HG02870 (cell line): ENCODE results near the gene GSG1L.

Experiments used
- ATAC-seq: cut with Tn5 transposase; IDR thresholded peaks from one replicate; pipeline ENCODE4 v1.9.1; 2021; ENCODE audit warnings: mild to moderate bottlenecking, moderate library complexity; ENCODE audit not compliant: unreplicated experiment

GSG1L gene

GRCh38 chr16:27779641-27780164, 283.8 kb downstream of the GSG1L start:
- ATAC-seq, result no peak

- no peak for ATAC-seq
These were observed 284.5 kb downstream of the GSG1L start for GRCh38 chr16:27778926-27779570.

- no peak for ATAC-seq
These were observed 285.2 kb downstream of the GSG1L start for GRCh38 chr16:27778171-27778925.

GRCh38 chr16:27777527-27777926, 286.0 kb downstream of the GSG1L start:
- ATAC-seq, result no peak

GRCh38 chr16:27776556-27777225, 286.8 kb downstream of the GSG1L start:
- ATAC-seq, result no peak

GRCh38 chr16:27775254-27775653, 288.3 kb downstream of the GSG1L start:
- ATAC-seq, result no peak

DNA sequence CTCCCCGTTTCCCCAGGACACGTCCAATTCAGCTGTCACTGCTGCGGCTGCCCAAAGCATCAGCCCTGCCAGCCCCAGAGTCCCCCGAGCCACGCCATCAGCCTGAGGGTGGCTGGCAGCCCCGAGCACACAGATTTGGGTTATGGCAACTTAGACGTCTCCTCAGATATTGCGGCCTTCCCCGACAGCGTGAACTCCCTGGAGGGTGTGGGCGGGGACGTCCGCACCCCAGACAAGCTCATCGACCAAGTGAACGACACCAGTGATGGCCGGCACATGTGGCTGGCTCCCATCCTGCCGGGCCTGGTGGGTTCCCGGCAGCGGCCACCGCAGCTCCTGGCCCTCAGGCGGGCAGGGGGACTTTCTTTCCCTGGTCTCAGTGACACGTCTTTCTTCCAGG, 288.7 kb downstream of the GSG1L start:
- no peak for ATAC-seq

DNA sequence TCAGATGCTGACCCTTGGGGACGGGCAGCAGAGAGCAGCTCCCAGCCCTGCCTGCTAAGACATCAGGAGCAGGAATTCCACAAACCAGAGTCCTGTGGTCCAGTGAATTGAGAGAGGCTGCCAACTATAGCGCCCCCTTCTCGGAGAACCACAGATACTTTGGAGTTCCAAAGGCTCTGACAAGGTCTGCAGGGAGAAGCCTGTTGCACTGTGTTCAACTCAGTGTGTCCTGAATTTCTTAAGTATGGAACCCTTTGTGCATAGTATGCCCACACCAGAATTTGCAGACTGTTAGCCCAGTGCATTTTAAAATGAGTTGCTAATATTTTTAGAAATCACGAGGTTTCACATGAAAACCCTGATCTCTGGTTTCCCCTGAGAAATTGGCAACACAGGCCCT, 290.2 kb downstream of the GSG1L start:
- ATAC-seq, result no peak

GRCh38 chr16:27772093-27772825, 291.3 kb downstream of the GSG1L start:
- no peak for ATAC-seq

- no peak for ATAC-seq
These were observed 292.2 kb downstream of the GSG1L start for GRCh38 chr16:27771201-27771910.

- no peak for ATAC-seq
These were observed 293.0 kb downstream of the GSG1L start for GRCh38 chr16:27770271-27771196.

- ATAC-seq, result no peak
These were observed 293.8 kb downstream of the GSG1L start for GRCh38 chr16:27769561-27770255.

- no peak for ATAC-seq
These were observed 294.8 kb downstream of the GSG1L start for GRCh38 chr16:27768651-27769272.

DNA sequence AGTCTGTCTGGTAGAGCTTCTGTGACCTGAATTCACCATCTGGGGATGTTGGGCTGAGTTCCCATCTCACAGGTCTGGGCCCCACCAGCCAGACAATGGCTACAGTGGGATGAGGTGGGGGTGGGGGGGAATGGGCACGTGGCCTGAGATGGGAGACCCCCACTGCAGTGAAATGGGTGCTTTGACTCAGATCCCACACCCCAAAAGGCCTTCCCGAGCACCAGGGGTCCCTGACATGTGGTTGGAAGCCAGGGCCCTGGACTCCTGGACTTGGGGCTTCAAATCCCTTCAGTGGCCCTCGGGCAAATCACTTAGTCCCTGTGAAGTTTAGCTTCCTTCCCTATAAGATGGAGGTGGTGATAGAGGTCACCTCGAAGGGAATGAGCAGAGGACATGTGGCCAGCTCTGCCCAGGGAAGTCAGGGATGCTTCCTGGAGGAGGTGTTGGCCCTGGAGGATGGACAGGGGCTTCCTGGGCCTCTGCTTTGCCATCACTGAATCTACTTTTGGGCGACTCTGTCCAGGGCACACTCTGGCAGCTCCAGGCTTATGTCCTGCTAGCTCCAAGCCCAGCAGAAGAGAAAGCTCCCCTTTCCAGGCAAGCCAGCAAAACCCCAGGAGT, 295.4 kb downstream of the GSG1L start:
- no peak for ATAC-seq

DNA sequence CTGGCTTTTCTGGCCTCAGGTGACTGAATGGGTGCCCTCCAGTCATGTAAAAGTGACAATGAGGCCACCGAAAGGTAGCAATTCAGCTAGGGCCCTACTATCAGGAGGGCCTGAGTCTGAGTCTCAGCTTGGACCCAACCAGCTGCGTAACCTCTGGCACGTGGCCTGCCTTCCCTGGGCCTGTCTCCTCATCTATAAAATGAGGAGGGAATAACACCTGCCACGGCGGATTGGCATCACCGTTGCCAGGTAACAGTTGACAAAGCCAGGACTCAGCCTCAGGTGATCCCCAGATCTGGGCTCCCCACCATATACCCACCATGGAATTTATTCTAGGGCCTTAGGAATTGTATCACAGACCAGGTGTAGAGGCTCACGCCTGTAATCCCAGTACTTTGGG, 296.4 kb downstream of the GSG1L start:
- ATAC-seq, result no peak

DNA sequence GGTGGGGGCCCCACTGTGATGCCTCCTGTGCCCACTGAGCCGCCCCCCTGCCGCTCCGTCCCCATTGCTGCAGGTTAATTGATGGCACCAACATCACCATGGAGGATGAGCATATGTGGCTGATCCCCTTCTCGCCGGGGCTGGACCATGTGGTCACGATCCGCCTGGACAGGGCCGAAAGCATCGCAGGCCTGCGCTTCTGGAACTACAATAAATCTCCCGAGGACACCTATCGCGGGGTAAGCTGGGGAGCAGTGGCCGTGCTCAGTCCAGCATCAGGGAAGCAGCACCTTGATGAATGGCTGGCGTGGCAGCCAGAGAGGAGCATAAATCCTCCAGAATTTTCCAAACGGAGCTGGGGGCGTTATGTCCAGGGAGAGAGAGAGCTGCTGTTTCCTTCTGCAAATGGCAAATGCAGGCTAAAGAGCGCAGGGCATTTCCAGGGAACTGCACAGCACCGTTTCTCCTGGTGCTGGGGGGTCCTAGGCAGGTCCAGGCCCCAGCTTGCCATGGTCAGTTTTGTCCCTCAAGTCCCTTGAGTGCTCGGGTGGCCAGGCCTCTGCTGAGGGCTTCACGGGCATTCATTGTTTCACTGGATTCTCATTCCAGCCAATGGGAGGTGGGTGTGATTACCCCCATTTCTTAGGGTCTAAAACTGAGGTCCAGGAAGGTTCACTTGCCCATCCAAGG, 297.1 kb downstream of the GSG1L start:
- ATAC-seq, result no peak
